Cardiac fibroblast (primary cell): ENCODE data around the gene GATA5.

Source experiments
- DNase-seq, 2 donors: peaks; one replicate each; pipeline versions ENCODE4 v3.0.0 to v3.0.0-alpha.2; 2010; ENCODE audit warnings: low read depth in 2 of 2
- H3K4me3 ChIP-seq, 2 donors: replicated peaks in 1 of 2; 1 replicate in 1 of 2; 2 replicates in 1 of 2; pipeline ENCODE4 v1.5.1; 2011; ENCODE audit warnings: low read depth in 2 of 2, low read length in 2 of 2, mild to moderate bottlenecking in 2 of 2, moderate library complexity in 1 of 2
- TF ChIP-seq, protein P1 (sequence below): IDR thresholded peaks from one replicate; pipeline ENCODE4 v1.5.1; 2011; ENCODE audit warnings: low read depth, mild to moderate bottlenecking, low read length, inconsistent platforms

GATA5 gene

DNA sequence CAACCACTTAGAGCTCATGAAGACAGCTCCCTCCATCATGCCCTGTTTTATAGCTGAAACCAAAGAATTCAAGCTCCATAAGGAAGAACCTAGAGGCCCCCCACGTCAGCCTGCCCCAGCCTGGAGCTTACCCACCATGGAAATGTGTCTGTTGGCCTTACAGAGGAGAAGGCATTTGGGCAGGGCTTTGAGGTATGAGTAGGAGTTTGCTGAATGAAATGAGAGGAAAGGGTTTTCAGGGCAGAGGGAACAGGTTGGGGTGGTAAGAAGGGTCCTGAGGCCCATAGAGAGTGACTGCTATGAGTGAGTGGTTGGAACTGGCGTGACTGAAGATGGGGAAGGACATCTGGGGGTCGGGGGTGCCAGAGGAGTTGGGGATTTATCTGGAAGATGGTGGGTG, 12.7 kb upstream of the GATA5 start:
- no peak for DNase-seq
- TF ChIP-seq, protein P1, sequence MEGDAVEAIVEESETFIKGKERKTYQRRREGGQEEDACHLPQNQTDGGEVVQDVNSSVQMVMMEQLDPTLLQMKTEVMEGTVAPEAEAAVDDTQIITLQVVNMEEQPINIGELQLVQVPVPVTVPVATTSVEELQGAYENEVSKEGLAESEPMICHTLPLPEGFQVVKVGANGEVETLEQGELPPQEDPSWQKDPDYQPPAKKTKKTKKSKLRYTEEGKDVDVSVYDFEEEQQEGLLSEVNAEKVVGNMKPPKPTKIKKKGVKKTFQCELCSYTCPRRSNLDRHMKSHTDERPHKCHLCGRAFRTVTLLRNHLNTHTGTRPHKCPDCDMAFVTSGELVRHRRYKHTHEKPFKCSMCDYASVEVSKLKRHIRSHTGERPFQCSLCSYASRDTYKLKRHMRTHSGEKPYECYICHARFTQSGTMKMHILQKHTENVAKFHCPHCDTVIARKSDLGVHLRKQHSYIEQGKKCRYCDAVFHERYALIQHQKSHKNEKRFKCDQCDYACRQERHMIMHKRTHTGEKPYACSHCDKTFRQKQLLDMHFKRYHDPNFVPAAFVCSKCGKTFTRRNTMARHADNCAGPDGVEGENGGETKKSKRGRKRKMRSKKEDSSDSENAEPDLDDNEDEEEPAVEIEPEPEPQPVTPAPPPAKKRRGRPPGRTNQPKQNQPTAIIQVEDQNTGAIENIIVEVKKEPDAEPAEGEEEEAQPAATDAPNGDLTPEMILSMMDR = no peak
- no peak overlapping the region for H3K4me3 ChIP-seq

DNA sequence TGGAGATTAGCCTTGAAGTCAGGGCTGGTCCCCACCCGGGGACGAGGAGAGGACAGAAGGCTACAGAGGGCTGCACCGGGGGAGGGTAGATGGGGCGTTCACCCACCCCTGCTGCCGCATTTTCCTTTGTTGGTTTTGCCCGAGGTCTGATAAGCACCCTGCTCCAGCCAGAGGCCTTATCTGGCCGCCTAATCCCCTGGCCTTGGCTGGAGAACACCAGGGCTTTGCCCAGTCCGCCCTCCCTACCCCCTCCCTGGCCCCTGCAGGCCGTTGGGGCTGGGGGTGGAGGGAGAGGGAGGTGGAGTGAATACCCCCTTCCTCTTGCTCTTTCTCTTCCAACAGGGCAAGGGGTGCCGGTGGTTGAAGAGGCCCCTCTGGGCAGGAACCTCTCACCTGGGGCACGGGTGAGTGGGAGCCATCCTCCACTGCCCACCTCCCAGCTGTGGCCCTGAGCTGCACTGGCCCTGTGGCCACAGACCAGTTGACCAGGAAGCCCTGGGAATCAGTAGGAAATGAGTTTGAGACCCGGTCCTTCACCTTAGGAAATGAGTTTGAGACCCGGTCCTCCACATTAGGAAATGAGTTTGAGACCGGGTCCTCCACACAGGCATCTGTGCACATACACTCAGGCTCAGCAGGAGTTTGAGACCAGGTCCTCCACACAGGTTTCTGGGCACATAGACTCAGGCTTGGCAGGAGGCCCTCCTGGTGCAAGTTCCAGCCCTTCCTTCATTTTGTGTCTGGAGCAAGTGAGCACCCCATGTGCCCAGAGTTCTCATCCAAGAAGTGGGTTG, 12.0 kb upstream of the GATA5 start:
- TF ChIP-seq, protein P1 = no peak
- DNase-seq = no peak
- H3K4me3 ChIP-seq = no peak overlapping the region

DNA sequence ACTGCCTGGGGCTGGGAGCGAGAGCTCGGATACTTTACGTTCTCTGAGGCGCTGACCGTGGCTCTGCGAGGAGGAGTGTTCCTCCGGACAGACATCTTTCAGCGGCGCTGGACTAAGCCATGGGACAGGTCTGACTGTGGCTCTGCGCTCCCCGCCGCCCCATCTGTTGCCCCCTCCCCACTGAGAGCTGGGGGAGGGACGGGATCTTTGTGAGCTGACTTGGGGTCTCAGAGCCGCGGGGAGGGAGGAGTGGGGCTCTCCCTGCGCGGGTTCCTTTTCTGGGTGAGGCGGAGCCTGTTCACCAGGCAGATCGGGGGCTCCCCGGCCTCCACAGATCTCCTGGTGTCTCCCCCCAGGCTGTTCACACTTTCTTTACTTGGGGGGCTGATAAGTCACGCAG, 11.3 kb upstream of the GATA5 start:
- DNase-seq = no peak
- no peak overlapping the region for H3K4me3 ChIP-seq
- TF ChIP-seq, protein P1 = no peak

DNA sequence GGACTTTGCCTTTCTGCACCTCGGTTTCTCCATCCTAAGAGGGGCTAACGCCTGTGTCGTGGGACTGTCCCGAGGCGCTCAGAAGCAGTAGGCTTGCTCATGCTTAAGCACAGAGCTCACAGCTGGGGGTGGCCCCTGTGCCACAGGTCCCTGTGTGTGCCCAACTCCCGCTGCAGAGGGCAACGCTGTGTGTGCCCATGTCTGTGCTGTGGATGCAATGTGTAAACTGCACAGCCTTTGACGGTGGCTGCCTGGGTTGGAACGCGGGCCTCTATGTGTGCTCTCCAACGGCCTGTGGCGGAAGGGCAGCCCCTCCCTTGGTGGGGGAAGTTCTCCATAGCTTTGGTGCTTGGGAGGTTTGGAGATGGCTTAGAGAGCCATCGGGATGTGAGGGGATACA, 10.7 kb upstream of the GATA5 start:
- no peak for DNase-seq
- H3K4me3 ChIP-seq = no peak overlapping the region
- TF ChIP-seq, protein P1 = no peak

DNA sequence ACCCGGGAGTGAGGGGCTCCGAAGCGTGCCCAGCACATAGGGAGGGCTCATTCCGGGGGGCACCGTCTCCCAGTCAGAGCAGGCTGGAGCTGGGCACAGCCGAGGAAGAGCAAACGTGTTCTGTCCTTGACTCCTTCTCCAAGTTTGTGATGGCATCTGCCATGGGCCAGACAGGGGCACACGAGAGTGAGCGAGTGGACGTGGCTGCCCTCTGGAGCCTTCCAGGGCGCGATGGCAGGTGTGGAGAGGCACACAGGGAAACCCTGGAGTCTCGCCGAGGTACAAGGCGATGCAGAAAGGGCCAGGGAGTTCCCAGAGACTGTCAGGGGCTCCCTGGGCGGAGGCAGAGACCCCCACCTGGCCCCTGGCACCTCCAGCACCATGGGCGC, 9.9 kb upstream of the GATA5 start:
- TF ChIP-seq, protein P1 = no peak
- H3K4me3 ChIP-seq = no peak overlapping the region
- no peak for DNase-seq

DNA sequence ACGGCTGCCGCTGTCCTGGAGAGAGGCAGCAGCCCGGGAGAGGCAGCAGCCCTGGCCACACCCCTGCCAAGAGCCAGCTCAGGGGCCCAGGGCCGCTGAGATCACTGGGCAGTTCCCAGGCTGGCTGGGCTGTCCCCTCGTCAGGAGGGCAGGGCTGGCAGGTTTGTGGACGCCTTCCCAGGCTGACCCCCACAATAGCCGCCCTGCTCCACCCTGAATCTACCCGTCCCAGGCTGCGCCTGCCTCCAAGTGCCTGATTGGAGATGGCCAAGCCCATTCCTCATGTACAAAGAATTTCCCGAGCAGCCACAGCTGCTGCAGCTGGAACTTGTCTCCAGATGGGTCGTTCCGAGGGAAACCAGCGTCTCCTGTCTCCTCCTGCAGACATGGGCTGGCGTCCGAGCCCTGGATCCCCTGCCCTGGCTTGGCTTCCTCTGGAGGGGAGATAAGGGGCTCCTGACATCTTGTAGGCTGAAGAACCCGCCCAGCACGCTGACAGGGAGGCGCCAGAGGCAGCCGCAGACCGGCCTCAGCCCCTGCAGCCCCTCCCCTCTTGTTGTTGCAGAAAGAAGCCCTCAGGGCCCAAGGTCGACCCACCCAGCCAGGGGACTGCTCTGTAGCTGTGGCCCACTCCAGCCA, 9.4 kb upstream of the GATA5 start:
- no peak overlapping the region for H3K4me3 ChIP-seq
- TF ChIP-seq, protein P1 = no peak
- DNase-seq = peak; percentile 20 to 82

DNA sequence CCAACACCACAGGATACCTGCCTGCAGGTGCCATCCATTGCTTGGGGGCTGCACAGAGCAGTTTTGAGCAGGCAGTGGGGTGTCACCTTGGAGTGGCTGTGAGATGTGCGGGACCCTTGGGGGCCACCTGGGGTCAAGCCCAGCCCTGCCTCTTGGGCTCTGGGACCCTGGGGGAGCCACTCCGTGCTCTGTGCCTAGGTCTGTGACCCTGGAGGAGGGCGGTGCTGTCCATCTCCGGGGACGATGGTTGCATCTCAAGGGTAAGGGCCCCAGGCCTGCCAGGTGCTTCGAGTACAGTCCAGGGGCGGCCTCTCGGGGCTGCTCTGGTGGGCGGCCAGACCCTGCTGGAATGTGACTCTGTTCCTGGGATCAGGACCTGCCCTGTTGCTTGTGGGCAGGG, 8.7 kb upstream of the GATA5 start:
- TF ChIP-seq, protein P1 = no peak
- DNase-seq = no peak
- no peak overlapping the region for H3K4me3 ChIP-seq
